GM10266 (cell line): Measurements from ENCODE around the gene NCKAP5L.
"Not testable (repeated sequence)": the region's sequence is repeated elsewhere in the genome, so short reads cannot be mapped to it uniquely, and the experiment has no call there.

Experiments
- DNase-seq: peaks from one replicate; pipeline ENCODE4 v3.0.0; 2012; ENCODE audit errors: extremely low spot score
- TF ChIP-seq, protein P1 (sequence below): IDR thresholded peaks from 2 replicates; pipeline ENCODE4 v1.5.1; 2012; ENCODE audit warnings: mild to moderate bottlenecking, low read depth; ENCODE audit not compliant: control insufficient read depth, insufficient read depth; ENCODE audit errors: missing control alignments

NCKAP5L gene

DNA sequence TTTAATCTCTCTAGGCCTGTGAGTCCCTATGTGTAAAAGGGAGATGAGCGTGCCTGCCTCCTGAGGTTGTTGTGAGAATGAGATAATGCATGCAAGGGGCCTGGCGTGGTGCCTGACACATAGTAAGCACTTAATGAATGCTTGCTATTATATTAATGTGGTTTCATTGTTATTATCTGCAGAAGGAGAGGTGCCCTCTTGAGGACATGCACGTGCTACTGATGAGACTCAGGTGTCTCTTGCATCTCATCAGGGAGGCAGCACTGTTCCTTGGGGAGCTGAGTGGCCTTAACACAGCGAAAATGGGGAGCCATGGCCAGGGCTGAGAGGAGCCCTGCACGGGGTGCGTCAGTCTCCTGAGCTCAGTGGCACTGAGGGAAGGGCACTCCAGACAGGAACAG, 44.6 kb upstream of the NCKAP5L start:
- TF ChIP-seq, protein P1, sequence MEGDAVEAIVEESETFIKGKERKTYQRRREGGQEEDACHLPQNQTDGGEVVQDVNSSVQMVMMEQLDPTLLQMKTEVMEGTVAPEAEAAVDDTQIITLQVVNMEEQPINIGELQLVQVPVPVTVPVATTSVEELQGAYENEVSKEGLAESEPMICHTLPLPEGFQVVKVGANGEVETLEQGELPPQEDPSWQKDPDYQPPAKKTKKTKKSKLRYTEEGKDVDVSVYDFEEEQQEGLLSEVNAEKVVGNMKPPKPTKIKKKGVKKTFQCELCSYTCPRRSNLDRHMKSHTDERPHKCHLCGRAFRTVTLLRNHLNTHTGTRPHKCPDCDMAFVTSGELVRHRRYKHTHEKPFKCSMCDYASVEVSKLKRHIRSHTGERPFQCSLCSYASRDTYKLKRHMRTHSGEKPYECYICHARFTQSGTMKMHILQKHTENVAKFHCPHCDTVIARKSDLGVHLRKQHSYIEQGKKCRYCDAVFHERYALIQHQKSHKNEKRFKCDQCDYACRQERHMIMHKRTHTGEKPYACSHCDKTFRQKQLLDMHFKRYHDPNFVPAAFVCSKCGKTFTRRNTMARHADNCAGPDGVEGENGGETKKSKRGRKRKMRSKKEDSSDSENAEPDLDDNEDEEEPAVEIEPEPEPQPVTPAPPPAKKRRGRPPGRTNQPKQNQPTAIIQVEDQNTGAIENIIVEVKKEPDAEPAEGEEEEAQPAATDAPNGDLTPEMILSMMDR, result no peak
- DNase-seq, result no peak

DNA sequence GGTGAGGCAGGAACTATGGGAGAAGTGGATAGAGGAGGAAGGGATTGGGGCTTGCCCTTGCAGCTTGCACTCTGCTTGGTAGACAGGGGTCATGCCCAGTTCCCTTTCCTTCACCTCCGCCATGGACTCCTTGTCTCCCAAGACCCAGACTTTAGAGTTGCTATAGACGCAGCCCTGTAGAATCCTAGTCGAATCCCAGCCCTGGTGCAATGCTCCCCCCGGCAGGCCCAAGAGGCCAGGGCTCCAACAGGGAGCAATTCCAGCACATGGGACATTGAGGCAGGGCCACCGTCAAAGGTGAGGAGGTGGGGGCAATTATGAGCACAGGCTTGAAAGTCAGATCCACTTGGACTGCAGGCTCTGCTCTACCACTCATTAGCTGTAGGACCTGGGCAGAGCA, 44.2 kb upstream of the NCKAP5L start:
- TF ChIP-seq, protein P1, result no peak
- no peak for DNase-seq

DNA sequence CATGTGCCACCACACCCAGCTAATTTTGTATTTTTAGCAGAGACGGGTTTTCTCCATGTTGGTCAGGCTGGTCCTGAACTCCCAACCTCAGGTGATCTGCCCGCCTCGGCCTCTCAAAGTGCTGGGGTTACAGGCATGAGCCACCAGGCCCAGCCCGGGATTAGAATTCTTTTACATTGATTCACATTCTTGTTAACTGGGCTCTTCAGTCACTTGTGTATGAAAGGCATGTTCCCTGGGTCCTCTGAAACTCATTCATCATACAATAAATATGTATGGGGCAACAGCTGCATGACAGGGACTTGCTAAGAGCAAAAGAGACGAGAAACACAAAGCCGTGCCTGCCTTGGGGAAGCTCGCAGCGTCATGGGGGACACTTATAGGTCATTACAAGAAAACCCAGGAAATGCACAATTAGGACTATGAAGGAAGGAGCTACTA, 43.6 kb upstream of the NCKAP5L start:
- DNase-seq, result not testable (repeated sequence)

DNA sequence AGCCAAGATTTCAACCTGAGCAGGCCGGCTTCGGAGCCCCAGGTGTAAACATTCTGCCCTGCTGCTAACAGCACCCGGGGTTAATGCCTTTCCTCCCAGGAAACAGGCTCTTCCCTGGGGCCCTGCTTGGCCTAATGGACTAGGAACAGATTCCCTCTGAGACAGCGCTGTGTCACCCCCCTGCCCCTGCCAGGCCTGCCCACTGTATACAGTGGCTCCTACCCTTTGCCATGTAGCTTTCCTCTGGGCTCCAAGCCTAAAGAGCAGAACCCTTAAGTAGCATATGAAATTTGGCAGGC, 43.0 kb upstream of the NCKAP5L start:
- TF ChIP-seq, protein P1, result no peak
- DNase-seq, result no peak

DNA sequence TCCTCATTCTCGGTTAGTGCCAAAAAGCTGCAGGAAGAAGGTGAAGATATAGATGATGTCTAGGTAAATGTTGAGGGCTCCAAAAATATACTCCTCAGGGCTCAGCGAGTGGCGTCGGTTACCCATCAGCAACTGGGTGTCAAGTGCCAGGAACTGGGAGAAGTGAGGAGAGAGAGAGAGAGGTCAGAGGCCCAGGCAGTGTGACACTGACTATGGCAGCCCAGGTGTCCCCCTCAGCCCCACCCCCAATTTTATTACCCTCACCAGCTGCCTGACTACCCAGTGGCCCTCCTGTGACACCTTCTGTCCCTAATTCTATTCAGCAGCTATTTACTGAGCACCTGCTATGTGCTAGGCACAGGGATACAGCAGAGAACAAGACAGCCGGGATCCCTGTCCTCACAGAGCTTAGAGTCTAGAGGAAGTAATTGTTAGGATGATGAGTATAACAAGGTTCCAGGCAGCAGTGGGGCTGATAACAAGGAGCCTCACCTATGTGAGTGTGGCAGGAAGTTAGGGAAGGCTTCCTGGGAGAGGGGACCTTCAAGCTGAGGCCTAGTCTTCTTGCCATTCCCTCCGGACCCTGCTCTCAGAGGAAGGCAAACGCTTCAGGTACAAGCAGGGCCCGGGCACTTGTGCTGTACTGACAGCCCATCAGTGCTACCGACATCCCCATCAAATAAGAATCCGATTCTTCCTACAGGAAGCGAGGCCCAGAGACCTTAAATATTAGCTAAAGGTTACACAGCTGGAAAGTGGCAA, 42.5 kb upstream of the NCKAP5L start:
- DNase-seq, result no peak
- TF ChIP-seq, protein P1, result no peak

DNA sequence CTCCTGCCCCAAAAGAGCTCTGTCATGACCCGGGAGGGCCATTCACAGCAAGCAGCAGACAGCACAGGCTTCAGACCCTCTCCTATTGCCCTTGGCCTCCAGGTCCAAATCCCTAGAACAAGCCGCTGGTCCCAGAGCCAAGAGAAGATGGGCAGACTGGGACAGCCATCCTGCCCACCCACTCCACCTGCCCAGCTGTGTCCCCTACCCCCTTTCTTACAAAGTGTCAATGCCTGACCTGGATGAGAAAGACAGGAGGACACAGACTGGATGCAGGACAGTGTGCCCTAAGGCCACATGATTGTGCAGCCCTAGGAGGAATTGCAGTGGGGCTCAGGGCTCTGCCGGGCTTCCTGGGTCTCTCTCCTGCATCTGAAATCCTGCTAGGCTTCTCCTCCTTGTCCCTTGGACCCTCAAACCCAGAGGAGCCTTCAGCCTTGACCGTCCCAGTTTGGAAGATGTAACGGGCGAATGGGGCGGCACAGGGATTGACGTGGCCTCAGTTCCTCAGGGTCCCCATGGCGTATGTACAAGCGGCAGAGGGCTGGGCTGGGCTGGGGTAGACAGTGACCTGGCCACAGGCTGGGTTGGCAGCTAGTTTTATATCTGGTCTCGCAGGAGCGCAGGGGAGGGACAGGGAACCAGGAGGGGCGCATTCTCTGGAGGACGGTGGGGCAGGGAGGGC, 41.7 kb upstream of the NCKAP5L start:
- no peak for DNase-seq
- TF ChIP-seq, protein P1, result no peak

DNA sequence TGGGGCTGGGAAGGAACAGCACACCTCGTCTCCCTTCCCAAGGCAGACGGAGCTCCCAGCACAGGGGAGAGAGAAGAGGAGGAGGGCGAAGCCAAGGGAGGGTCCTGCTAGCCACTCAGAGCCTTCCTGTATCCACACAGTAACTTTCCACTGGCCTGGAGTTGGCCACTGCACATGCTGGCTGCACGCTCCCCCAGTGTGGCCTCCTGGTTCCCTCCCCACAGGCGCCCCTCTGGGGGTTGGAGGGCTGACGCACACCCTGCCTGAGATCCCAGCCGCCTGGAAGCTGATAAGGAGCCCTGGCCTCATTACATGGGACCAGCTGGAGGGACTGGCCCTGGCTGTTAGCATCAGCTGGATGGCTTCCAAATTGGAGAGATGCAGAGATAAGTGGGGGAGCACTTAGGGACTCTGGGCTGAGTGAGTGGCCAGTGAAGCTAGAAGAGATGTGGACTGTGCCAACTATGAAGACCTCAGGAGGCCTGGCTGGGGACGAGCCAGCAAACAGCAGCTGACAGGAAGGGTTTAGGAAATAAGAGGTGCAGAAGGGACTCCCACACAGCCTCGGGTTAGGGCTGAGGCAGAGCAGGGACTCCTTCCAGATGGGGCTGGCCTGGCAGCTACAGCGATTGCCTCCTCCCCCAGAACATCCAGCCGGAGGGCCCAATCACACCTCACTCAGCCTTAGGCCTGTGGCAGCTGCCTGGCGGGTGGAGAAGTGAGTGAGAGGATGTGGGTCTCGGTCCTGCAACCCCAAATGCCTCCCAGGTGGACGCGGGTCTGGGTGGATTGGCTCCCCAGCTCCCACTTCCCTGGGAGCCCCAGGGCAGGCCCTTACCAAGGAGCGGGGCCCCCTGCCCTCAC, 41.0 kb upstream of the NCKAP5L start:
- TF ChIP-seq, protein P1, result no peak
- DNase-seq, result no peak
